BJ (cell line): Measurements from ENCODE around the gene ZMPSTE24. TPM values are rescaled to one million over a fixed set of nuclear protein-coding genes. Genes with fewer than 3 reads are reported as not detected.

Experiments
- CTCF ChIA-PET: fragments of 350-600 bp; formaldehyde crosslinking; extraction: SDS; loops from one replicate; lab custom pipeline; 2021; ENCODE audit warnings: antibody characterized with exemption, inconsistent platforms; lab: Yijun Ruan, JAX
- POLR2A ChIA-PET: fragments of 300-600 bp; sonication (Branson Sonifier 250); formaldehyde crosslinking; extraction: SDS; loops from one replicate; lab custom pipeline; 2021; ENCODE audit warnings: antibody characterized with exemption; lab: Charles Lee
- DNase-seq: peaks from one replicate; pipeline ENCODE4 v3.0.0-alpha.2; 2011; ENCODE audit warnings: low read depth
- H3K27me3 ChIP-seq: 2 replicates; pipeline ENCODE4 v1.6.0; 2011; ENCODE audit warnings: low read length; ENCODE audit not compliant: control insufficient read depth, insufficient read depth
- H3K36me3 ChIP-seq: 2 replicates; pipeline ENCODE4 v1.5.1; 2011; ENCODE audit warnings: low read length; ENCODE audit not compliant: control insufficient read depth, insufficient read depth
- H3K4me3 ChIP-seq: 2 replicates; pipeline ENCODE4 v1.5.1; 2011; ENCODE audit warnings: low read depth, mild to moderate bottlenecking, control low read depth, low read length
- polyA plus RNA-seq: library from polyadenylated mRNA; depleted of rRNA; stranded (reverse); fragments of >200 nt; gene quantifications from 2 replicates; pipeline ENCODE4 v1.2.3, GENCODE V29; 2011
- TF ChIP-seq, protein P1 (sequence below): IDR thresholded peaks from 2 replicates; pipeline ENCODE4 v1.5.1; 2011; ENCODE audit warnings: low read depth, mild to moderate bottlenecking, control low read depth, inconsistent platforms, low read length, moderate library complexity; ENCODE audit not compliant: insufficient read depth

Gene ZMPSTE24
- polyA plus RNA-seq, 1 experiment = 16.5 TPM

DNA sequence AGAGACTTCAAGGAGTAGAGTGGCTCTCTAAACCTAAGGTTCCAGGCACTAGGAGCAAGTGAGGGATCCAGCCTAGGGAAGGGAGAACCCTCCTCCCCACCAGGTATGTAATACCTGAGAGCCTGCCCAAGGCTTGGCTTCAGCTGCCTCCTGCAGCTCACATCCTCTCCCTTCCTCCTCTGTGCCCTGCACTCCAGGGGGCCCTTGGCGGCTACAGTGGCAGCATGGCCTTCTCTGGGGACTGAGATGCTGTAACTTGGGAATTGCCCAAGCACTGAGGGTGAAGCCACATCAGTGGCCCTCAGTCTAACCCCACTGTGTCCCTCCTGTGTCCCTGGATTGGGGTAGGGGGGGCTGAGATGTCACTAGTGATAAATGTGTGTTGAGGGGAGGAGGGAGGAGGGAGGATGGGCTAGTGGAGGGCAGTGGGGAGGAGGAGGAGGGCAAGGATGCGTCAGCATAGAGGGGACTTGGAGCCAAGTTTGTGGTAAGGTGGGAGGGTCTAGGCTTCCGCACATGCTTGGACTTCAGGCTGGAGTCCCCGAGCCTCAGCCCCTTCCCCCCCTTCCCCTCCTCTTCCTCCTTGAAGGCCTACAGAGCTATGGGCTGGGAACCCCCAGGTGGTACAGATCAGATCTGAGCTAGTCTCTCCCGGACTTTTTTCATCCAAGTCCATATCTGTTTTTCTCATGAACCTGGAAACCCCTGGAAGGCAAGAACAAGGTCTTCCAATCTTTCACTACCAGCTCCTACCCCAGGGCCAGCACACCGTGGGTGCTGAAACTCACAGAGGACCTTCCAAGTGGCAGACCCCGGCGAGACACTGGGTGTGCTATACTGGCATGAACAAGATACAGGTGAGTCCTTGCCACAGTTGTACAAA lies 41.6 kb downstream of the ZMPSTE24 start:
- H3K27me3 ChIP-seq = peaks cover 1% of the 10 kb centered on the region; the same call in 1 of the 2 replicates
- CTCF ChIA-PET = interaction anchor here (1.0 kb wide), 1 partner anchor 16 kb away, joined by 3 read pairs; no protein-coding TSS in a partner anchor
- POLR2A ChIA-PET = no interaction called here
- H3K4me3 ChIP-seq = no peak overlapping the region
- DNase-seq = no peak
- TF ChIP-seq, protein P1, sequence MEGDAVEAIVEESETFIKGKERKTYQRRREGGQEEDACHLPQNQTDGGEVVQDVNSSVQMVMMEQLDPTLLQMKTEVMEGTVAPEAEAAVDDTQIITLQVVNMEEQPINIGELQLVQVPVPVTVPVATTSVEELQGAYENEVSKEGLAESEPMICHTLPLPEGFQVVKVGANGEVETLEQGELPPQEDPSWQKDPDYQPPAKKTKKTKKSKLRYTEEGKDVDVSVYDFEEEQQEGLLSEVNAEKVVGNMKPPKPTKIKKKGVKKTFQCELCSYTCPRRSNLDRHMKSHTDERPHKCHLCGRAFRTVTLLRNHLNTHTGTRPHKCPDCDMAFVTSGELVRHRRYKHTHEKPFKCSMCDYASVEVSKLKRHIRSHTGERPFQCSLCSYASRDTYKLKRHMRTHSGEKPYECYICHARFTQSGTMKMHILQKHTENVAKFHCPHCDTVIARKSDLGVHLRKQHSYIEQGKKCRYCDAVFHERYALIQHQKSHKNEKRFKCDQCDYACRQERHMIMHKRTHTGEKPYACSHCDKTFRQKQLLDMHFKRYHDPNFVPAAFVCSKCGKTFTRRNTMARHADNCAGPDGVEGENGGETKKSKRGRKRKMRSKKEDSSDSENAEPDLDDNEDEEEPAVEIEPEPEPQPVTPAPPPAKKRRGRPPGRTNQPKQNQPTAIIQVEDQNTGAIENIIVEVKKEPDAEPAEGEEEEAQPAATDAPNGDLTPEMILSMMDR = no peak
- H3K36me3 ChIP-seq = no peaks in the 10 kb centered on the region

- ChIA-PET POLR2A (no interaction called here), CTCF (interaction anchor here (1.0 kb wide), 1 partner anchor 15 kb away, joined by 3 read pairs; no protein-coding TSS in a partner anchor)
- no peak overlapping the region for H3K4me3 ChIP-seq
- DNase-seq = no peak
- H3K27me3 ChIP-seq = peaks cover 1% of the 10 kb centered on the region; the same call in 1 of the 2 replicates
- H3K36me3 ChIP-seq = no peaks in the 10 kb centered on the region
- TF ChIP-seq, protein P1 = no peak
Observed at GRCh38 chr1:40300249-40300567, 42.2 kb downstream of the ZMPSTE24 start.

GRCh38 chr1:40300651-40301050 lies 42.6 kb downstream of the ZMPSTE24 start:
- Histone ChIP-seq H3K36me3 (no peaks in the 10 kb centered on the region), H3K27me3 (peaks cover 1% of the 10 kb centered on the region; the same call in 1 of the 2 replicates), H3K4me3 (no peak overlapping the region)
- CTCF ChIA-PET = no interaction called here
- POLR2A ChIA-PET = no interaction called here
- TF ChIP-seq, protein P1 = no peak
- no peak for DNase-seq

DNA sequence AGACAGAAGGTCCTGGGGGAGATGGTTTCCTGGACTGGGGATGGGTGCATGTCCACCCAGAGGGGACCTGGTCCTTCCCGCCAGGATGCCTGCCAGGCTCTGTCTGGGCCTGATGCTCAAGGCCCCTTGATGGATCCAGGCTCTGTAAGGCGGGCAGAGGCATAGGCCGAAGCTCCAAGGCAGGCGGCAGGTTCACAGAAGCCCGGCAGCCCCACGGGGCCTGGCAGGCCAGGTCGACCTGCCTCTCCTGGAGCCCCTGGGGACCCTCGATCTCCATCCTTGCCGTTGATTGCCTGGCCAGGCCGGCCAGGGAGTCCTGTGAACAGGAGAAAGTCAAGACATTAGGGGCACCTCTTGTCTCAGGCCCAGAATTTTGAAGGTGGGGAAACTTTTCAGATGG lies 43.0 kb downstream of the ZMPSTE24 start:
- Histone ChIP-seq H3K4me3 (no peak overlapping the region), H3K27me3 (peaks cover 1% of the 10 kb centered on the region; the same call in 1 of the 2 replicates), H3K36me3 (no peaks in the 10 kb centered on the region)
- ChIA-PET CTCF (no interaction called here), POLR2A (no interaction called here)
- no peak for DNase-seq
- TF ChIP-seq, protein P1 = no peak

GRCh38 chr1:40301541-40302299 lies 43.7 kb downstream of the ZMPSTE24 start:
- no peaks in the 10 kb centered on the region for H3K36me3 ChIP-seq
- ChIA-PET CTCF (no interaction called here), POLR2A (no interaction called here)
- no peak for DNase-seq
- peaks cover 1% of the 10 kb centered on the region; the same call in 1 of the 2 replicates for H3K27me3 ChIP-seq
- TF ChIP-seq, protein P1 = no peak
- no peak overlapping the region for H3K4me3 ChIP-seq
